Mucosa of descending colon (tissue), 3 donors: ENCODE data around the gene C17orf113. TPM values are rescaled to one million over a fixed set of nuclear protein-coding genes. Genes with fewer than 3 reads are reported as not detected.

Experiments
- ATAC-seq: fragments of 200-7000 bp; cut with Tn5 transposase; one replicate; pipeline ENCODE4 v1.9.1; 2020; ENCODE audit warnings: mild to moderate bottlenecking, moderate library complexity
- DNase-seq, 3 donors: peaks; one replicate each; pipeline ENCODE4 v3.0.0-alpha.2; 2020
- H3K36me3 ChIP-seq: fragments of 200-600 bp; one replicate; pipeline ENCODE4 v1.8.0; 2021; ENCODE audit warnings: low read depth, mild to moderate bottlenecking
- H3K4me1 ChIP-seq: fragments of 200-600 bp; one replicate; pipeline ENCODE4 v1.8.0; 2021; ENCODE audit warnings: low read depth, mild to moderate bottlenecking
- H3K4me3 ChIP-seq: fragments of 200-600 bp; one replicate; pipeline ENCODE4 v1.8.0; 2021; ENCODE audit warnings: mild to moderate bottlenecking
- H3K9me3 ChIP-seq: fragments of 200-600 bp; one replicate; pipeline ENCODE4 v1.8.0; 2021; ENCODE audit warnings: mild to moderate bottlenecking
- intact Hi-C, 2 donors: fragments of 100-400 bp; cut with DNase I in 1 of 2; cut with micrococcal nuclease in 1 of 2; formaldehyde crosslinking; loops; one replicate each; pipeline versions ENCODE4 v1.11.0 to v1.11.1; 2022; cut with DNase I, micrococcal nuclease
- total RNA-seq, 3 donors: library from RNA; stranded (reverse); fragmentation: NEBNext Ultra II Directional in 2 of 3; extraction: Animal tissue kit (Norgen Biotek cat#: 25700) in 2 of 3; gene quantifications; one replicate each; pipeline versions ENCODE4 v1.2.1 to v1.2.4, GENCODE V29; 2021 to 2023
- TF ChIP-seq, protein P1 (sequence below): fragments of 200-600 bp; IDR thresholded peaks from one replicate; pipeline ENCODE4 v1.8.0; 2022; ENCODE audit warnings: antibody characterized with exemption, mild to moderate bottlenecking
- donor health status: DM: no; HTN: no; CAD: no; lungs with moderate emphysema.
- donor health status: DM: no; HTN: no; CAD: no.
- donor health status: DM: no; HTN: yes; CAD: no.

The C17orf113 gene
- total RNA-seq, 3 donors from 2014 or later = 1.2 to 3.8 (median 2.0) TPM

DNA sequence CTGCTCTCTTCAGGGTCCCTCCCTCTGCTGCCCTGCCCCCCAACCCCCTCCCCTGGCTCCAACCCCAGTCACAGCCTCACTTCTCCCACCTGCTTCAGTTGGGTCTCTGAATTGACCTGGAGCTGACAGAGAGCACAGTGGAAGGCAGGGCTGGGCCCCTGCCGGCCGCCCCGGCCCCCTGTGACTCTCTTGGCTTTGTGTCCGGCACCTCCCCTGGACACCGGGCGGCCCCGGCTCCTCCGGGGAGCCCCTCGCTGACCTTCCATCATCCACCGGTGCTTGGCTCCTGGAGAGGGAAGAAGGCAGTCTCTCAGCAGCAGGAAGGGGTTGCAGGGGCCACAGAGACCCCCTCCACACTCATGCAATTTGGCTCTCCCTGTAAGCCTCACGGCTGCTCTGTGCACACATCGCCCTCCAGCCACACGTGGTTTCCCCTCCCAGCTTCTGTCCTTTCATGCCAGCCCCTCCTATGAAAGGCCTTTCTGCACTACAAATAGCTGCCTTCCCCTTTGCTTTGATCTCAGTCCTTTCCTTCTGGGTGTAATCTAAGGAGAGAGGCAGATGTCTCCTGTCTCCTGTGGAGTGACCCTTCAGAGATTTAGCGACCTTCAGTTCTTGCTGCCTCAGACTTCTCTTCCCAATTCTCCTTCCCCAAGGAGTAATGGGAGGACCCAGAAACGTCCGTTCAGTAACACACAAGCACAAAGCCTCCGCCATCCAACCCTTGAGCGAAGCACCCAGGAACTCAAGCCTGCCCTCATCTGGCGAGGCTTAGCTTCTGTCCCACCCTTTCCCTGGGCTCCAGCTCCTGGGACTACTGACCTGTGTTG is 22.2 kb downstream of the C17orf113 start:
- H3K4me3 ChIP-seq = no peak overlapping the region
- peaks cover 17% of the 10 kb centered on the region for H3K4me1 ChIP-seq
- TF ChIP-seq, protein P1, sequence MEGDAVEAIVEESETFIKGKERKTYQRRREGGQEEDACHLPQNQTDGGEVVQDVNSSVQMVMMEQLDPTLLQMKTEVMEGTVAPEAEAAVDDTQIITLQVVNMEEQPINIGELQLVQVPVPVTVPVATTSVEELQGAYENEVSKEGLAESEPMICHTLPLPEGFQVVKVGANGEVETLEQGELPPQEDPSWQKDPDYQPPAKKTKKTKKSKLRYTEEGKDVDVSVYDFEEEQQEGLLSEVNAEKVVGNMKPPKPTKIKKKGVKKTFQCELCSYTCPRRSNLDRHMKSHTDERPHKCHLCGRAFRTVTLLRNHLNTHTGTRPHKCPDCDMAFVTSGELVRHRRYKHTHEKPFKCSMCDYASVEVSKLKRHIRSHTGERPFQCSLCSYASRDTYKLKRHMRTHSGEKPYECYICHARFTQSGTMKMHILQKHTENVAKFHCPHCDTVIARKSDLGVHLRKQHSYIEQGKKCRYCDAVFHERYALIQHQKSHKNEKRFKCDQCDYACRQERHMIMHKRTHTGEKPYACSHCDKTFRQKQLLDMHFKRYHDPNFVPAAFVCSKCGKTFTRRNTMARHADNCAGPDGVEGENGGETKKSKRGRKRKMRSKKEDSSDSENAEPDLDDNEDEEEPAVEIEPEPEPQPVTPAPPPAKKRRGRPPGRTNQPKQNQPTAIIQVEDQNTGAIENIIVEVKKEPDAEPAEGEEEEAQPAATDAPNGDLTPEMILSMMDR = no peak
- intact Hi-C loops = no loop called here
- DNase-seq = no peak
- peak; percentile 38 for ATAC-seq
- no peaks in the 10 kb centered on the region for H3K36me3 ChIP-seq
- no peaks in the 10 kb centered on the region for H3K9me3 ChIP-seq

DNA sequence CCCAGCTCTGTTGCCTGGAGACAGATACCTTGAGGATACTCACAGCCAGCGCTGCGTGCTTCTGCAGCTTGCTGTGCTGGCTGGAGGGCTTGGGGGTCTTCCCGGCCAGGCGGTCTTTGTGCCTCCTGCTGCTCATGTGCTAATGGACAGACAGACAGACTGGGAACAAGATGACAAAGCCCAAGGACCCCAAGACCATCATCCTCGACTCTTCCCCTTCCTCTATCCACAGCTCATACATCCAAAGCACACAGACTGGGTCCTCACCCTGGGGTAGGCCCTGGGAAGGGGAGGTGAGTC is 22.9 kb downstream of the C17orf113 start:
- TF ChIP-seq, protein P1 = no peak
- peaks cover 17% of the 10 kb centered on the region for H3K4me1 ChIP-seq
- H3K36me3 ChIP-seq = no peaks in the 10 kb centered on the region
- ATAC-seq (no peak), DNase-seq (no peak)
- H3K9me3 ChIP-seq = no peaks in the 10 kb centered on the region
- H3K4me3 ChIP-seq = no peak overlapping the region
- intact Hi-C loops = no loop called here

DNA sequence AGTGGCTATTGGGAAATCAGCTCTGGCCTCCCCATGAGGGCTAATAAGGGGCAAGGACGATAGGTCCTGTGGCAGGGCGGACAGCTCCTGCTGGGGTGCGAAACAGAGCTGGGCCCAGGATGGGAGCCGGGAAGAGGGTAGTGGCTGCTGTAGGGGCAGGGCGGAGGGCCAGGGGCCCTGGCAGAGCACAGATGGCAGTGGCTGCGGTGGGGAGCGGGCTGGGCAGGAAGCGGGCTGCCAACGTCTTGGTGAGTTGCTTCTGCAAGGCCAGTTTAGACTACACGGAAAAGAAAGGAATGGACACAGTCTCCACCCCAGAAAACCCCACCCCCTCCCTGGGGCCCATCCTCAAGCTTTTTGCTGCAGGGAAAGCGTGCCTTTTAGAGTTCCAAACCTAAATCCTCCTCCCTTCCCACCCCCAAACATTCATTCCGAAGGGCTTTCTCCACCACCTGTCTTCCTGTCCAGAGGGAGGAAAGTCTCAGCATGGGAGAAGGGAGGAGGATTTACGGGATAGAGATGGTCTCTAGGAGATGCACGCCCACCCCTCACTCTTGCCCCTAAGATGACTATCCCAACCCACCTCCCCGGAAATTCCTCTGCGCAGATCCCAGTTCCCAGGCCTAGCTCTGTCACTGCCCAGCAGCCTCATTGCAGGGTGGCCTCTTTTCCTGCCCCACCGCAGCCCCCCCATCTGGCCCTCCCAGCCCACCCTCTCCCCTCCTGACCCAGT is 23.4 kb downstream of the C17orf113 start:
- no peaks in the 10 kb centered on the region for H3K9me3 ChIP-seq
- TF ChIP-seq, protein P1 = no peak
- no peaks in the 10 kb centered on the region for H3K36me3 ChIP-seq
- peaks cover 17% of the 10 kb centered on the region for H3K4me1 ChIP-seq
- DNase-seq (no peak), ATAC-seq (no peak)
- H3K4me3 ChIP-seq = no peak overlapping the region
- intact Hi-C loops = no loop called here

DNA sequence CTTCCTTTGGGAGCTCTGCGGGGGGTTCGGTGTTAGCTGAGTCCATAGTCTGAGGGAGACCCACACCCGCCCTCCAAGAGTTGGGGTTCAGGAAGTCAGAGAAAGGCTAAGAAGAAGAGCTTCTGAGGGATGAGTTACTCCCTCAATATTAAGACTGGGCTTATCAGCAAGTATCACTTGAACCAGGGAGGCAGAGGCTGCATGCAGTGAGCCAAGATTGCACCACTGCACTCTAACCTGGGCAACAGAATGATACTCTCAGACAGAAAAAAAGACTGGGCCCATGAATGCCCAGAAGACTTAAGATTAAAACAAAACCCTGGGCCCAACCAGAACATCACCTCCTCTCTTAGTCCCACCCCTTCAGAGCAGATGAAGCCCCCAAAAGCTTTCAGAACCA is 24.5 kb downstream of the C17orf113 start:
- DNase-seq (no peak), ATAC-seq (no peak)
- intact Hi-C loops = no loop called here

DNA sequence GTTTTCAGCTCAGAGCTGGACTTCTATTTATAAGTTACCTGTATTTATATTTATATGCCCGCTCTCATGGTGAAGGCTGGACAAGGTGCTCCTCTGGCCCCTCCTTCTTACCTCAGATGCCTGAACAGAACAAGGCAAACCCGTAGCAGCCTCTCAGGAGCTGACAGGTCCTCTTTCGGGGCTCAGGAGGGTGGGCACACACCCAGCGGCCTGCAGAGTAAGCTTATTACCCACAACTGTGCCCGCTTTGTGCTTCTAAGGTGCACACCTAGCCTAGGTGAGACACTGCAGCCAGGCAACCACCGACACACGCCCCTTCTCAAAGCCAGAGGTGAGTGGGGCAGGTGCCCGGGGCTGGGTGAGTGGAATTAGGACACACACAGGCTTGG is 25.2 kb downstream of the C17orf113 start:
- TF ChIP-seq, protein P1 = no peak
- Histone ChIP-seq H3K4me3 (no peak overlapping the region), H3K4me1 (peaks cover 27% of the 10 kb centered on the region), H3K36me3 (no peaks in the 10 kb centered on the region), H3K9me3 (no peaks in the 10 kb centered on the region)
- peak in 1 of 3 donors; percentile 56 for DNase-seq
- no peak for ATAC-seq
- intact Hi-C loops = no loop called here

More for the DNA sequence above, 24.5 kb downstream of the C17orf113 start:
- H3K36me3 ChIP-seq = no peaks in the 10 kb centered on the region
- H3K4me1 ChIP-seq = peaks cover 22% of the 10 kb centered on the region
- H3K9me3 ChIP-seq = no peaks in the 10 kb centered on the region
- TF ChIP-seq, protein P1 = no peak
- H3K4me3 ChIP-seq = no peak overlapping the region
